Thyroid gland (tissue), 4 donors: ENCODE measurements around the gene ZC3H18. TPM values are rescaled to one million over a fixed set of nuclear protein-coding genes. Genes with fewer than 3 reads are reported as not detected.

ENCODE experiments used
- DNase-seq, 2 donors: peaks; one replicate each; pipeline ENCODE4 v3.0.0-alpha.2; 2019
- H3K27ac ChIP-seq, 3 donors: fragments of 200-600 bp; sonication (generic); 1 replicate in 2 of 3; 2 replicates in 1 of 3; pipeline ENCODE4 v1.5.1; 2016 to 2019; ENCODE audit warnings: mild to moderate bottlenecking in 1 of 3, moderate library complexity in 1 of 3
- H3K27me3 ChIP-seq: fragments of 200-600 bp; sonication (generic); one replicate; pipeline ENCODE4 v1.5.1; 2019
- H3K36me3 ChIP-seq, 2 donors: fragments of 200-600 bp; sonication (generic); one replicate each; pipeline ENCODE4 v1.5.1; 2016 to 2019
- H3K4me1 ChIP-seq, 2 donors: fragments of 200-600 bp; sonication (generic); one replicate each; pipeline ENCODE4 v1.5.1; 2017 to 2019
- H3K4me3 ChIP-seq, 3 donors: fragments of 200-600 bp; sonication (generic); replicated peaks in 1 of 3; 1 replicate in 2 of 3; 2 replicates in 1 of 3; pipeline ENCODE4 v1.5.1; 2016; ENCODE audit warnings: mild to moderate bottlenecking in 1 of 3
- H3K9me3 ChIP-seq: fragments of 200-600 bp; sonication (generic); one replicate; pipeline ENCODE4 v1.5.1; 2017
- POLR2A ChIP-seq, 2 donors: fragments of 450-650 bp; IDR thresholded peaks; one replicate each; pipeline ENCODE4 v1.6.1; 2017; ENCODE audit warnings: antibody characterized with exemption in 2 of 2, mild to moderate bottlenecking in 2 of 2, moderate library complexity in 1 of 2
- WGBS, 2 donors: methylation state at CpG; one replicate each; pipeline ENCODE4 v1.1.5; 2017; 5-methylcytosine and 5-hydroxymethylcytosine counted together
- intact Hi-C: fragments of 100-400 bp; cut with DNase I; formaldehyde crosslinking; loops from one replicate; pipeline ENCODE4 v1.15.1; 2023
- total RNA-seq, 4 donors: library from RNA; depleted of rRNA; stranded (reverse); fragments of >200 nt; gene quantifications; one replicate each; pipeline ENCODE4 v1.2.3, GENCODE V29; 2016
- TF ChIP-seq, protein P1 (sequence below), 6 experiments: fragments of 200-600 bp in 3 of 6; fragments of 450-650 bp in 3 of 6; sonication (generic) in 3 of 6; IDR thresholded peaks; one replicate each; pipeline ENCODE4 v1.5.1; 2016 to 2019; ENCODE audit warnings: antibody characterized with exemption in 6 of 6, mild to moderate bottlenecking in 2 of 6, inconsistent platforms in 1 of 6, moderate library complexity in 1 of 6

The ZC3H18 gene
- total RNA-seq, 4 donors from 2014 or later = 14.8 to 25.5 (median 20.9) TPM

DNA sequence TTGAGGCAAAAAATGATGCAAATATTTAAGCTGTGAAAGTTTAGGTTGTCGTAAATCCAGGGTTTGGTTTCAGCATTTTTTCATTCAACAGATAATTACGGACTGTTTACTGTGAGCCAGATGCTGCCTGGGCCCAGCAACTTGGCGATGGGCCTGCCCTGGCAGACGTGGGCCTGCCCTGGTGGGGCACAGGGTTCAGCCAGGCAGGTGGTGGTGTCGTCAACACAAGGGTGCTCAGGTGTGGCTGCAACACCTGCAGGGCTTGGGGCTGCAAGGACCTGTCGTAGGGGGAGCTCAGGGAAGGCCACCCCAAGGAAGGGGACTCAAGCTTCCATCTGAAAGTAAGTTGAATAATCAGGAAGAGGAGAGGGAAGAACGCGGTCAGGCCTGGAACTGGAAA is 15.1 kb downstream of the ZC3H18 start:
- H3K36me3 ChIP-seq = peaks cover 29 to 31% of the 10 kb centered on the region in 2 donors
- H3K9me3 ChIP-seq = no peaks in the 10 kb centered on the region
- no peak overlapping the region for H3K27ac ChIP-seq
- no peak for TF ChIP-seq POLR2A (IDR thresholded peaks at IDR 0.05)
- TF ChIP-seq, protein P1, sequence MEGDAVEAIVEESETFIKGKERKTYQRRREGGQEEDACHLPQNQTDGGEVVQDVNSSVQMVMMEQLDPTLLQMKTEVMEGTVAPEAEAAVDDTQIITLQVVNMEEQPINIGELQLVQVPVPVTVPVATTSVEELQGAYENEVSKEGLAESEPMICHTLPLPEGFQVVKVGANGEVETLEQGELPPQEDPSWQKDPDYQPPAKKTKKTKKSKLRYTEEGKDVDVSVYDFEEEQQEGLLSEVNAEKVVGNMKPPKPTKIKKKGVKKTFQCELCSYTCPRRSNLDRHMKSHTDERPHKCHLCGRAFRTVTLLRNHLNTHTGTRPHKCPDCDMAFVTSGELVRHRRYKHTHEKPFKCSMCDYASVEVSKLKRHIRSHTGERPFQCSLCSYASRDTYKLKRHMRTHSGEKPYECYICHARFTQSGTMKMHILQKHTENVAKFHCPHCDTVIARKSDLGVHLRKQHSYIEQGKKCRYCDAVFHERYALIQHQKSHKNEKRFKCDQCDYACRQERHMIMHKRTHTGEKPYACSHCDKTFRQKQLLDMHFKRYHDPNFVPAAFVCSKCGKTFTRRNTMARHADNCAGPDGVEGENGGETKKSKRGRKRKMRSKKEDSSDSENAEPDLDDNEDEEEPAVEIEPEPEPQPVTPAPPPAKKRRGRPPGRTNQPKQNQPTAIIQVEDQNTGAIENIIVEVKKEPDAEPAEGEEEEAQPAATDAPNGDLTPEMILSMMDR (IDR thresholded peaks at IDR 0.05) = no peak
- H3K27me3 ChIP-seq = no peaks in the 10 kb centered on the region
- intact Hi-C loops = no loop called here
- H3K4me3 ChIP-seq = no peak overlapping the region
- peaks cover 0 to 4% of the 10 kb centered on the region in 2 donors for H3K4me1 ChIP-seq
- WGBS, 2 donors = 78 to 84% methylated on average over 8 of the region's 8 CpGs
- DNase-seq = no peak

DNA sequence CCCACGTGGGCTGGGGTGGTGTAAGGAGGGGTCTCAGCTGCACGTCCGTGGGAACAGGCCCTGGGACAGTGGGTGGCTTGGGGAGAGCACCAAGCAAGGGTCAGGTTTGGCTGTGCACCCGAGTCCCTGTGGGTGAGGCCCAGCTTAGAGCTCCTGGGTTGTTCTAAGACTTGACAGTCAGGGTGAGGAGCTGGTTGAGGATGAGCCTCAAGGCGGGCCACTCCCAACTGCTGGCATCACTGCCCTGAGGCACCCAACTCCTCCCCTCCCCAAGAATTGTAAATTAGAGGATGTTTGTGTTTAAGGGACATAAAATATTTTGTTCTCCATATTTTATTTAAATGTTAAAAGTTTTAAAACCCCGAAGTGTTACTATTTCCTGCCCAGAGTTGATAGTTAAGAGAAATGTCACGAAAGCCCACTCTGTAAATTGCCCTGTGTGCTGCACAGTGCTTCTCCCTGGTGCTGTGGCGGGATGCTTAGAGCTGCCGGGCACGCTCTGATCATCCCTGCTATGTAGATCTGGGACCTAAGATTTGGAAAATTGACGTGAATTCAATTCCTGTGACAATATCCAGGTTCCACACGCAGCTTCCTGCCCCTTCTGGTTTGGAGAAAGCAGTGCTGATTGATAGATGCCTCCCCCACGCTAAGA is 15.9 kb downstream of the ZC3H18 start:
- DNase-seq = no peak
- no peaks in the 10 kb centered on the region for H3K9me3 ChIP-seq
- H3K4me3 ChIP-seq = no peak overlapping the region
- no peaks in the 10 kb centered on the region for H3K27me3 ChIP-seq
- intact Hi-C loops = no loop called here
- H3K4me1 ChIP-seq = peaks cover 0 to 4% of the 10 kb centered on the region in 2 donors
- H3K27ac ChIP-seq = no peak overlapping the region
- WGBS, 2 donors = 93 to 94% methylated on average over 10 to 13 of the region's 13 CpGs
- TF ChIP-seq POLR2A (IDR thresholded peaks at IDR 0.05) = no peak
- TF ChIP-seq, protein P1 (IDR thresholded peaks at IDR 0.05) = no peak
- H3K36me3 ChIP-seq = peaks cover 23 to 29% of the 10 kb centered on the region in 2 donors

DNA sequence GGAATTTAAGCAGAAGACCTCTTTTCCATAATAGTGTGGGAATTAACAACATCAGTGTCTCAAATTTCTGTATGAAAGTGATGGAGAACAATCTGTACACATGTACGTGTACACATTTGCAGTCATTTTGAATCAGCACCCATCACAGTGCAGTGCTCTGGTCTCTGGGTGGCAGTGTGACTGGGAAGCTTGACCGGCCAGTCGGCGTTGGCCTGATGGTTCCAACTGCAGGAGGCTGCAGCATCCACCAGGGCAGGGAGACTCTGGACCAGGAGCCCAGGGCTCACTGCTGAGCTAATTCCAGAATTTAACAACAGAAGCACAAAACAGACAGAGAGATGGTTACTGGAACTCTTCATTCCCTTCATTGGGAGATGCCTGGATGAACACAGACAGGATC is 17.9 kb downstream of the ZC3H18 start:
- no peak overlapping the region for H3K4me3 ChIP-seq
- 76 to 94% methylated on average over 4 of the region's 4 CpGs for WGBS, 2 donors
- no peak overlapping the region for H3K27ac ChIP-seq
- H3K36me3 ChIP-seq = peaks cover 23 to 34% of the 10 kb centered on the region in 2 donors
- H3K4me1 ChIP-seq = peaks cover 0 to 4% of the 10 kb centered on the region in 2 donors
- no peak for DNase-seq
- intact Hi-C loops = no loop called here
- no peaks in the 10 kb centered on the region for H3K9me3 ChIP-seq
- TF ChIP-seq, protein P1 (IDR thresholded peaks at IDR 0.05) = no peak
- H3K27me3 ChIP-seq = no peaks in the 10 kb centered on the region

DNA sequence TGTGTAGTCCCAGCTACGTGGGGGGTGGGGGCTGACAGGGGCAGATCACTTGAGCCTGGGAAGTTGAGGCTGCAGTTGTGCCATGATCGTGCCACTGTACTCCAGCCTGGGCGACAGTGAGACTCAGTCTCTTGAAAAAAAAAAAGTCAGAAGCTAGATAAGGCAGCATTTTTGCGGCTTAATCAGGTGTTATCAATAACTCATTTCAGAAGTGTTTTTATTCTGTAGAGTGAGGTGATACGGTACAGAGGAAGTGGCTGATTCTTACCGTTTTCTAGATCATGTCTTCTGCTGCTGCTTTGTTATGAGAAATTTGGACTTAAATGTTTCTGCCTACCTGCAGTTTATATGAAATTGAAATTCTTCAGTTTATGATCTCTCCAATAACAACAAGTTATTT is 18.6 kb downstream of the ZC3H18 start:
- 88 to 91% methylated on average over 6 of the region's 6 CpGs for WGBS, 2 donors
- TF ChIP-seq POLR2A (IDR thresholded peaks at IDR 0.05) = no peak
- TF ChIP-seq, protein P1 (IDR thresholded peaks at IDR 0.05) = no peak

DNA sequence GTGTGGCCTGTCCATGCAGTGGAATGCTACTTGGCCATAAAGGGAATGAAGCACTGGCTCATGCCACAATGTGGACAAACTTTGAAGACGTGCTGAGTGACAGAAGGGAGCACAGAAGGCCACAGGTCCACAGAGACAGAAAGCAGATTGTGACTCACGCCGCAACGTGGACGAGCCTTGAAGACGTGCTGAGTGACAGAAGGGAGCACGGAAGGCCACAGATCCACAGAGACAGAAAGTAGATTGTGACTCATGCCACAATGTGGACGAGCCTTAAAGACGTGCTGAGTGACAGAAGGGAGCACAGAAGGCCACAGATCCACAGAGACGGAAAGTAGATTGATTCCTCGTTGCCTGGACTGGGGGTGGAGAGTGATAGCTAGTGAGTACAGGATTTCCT is 19.2 kb downstream of the ZC3H18 start:
- Histone ChIP-seq H3K9me3 (no peaks in the 10 kb centered on the region), H3K27ac (no peak overlapping the region), H3K27me3 (no peaks in the 10 kb centered on the region), H3K4me3 (no peak overlapping the region), H3K36me3 (peaks cover 23 to 34% of the 10 kb centered on the region in 2 donors), H3K4me1 (peaks cover 0 to 3% of the 10 kb centered on the region in 2 donors)
- 93% methylated on average over 11 of the region's 11 CpGs for WGBS, 2 donors
- intact Hi-C loops = no loop called here
- TF ChIP-seq POLR2A (IDR thresholded peaks at IDR 0.05) = no peak
- TF ChIP-seq, protein P1 (IDR thresholded peaks at IDR 0.05) = no peak
- DNase-seq = no peak

More for the DNA sequence above, 18.6 kb downstream of the ZC3H18 start:
- Histone ChIP-seq H3K9me3 (no peaks in the 10 kb centered on the region), H3K36me3 (peaks cover 23 to 34% of the 10 kb centered on the region in 2 donors), H3K4me1 (peaks cover 0 to 4% of the 10 kb centered on the region in 2 donors), H3K27ac (no peak overlapping the region), H3K4me3 (no peak overlapping the region), H3K27me3 (no peaks in the 10 kb centered on the region)
- intact Hi-C loops = no loop called here
- no peak for DNase-seq
